Suppressor macrophage treated with lipopolysaccharide for 1 hour (primary cell): ENCODE data around the gene F8.
"Not testable (repeated sequence)": the region's sequence is repeated elsewhere in the genome, so short reads cannot be mapped to it uniquely, and the experiment has no call there.

Experiments
- DNase-seq, 3 donors: peaks; one replicate each; pipeline ENCODE4 v3.0.0-alpha.2; 2020 to 2022

Gene F8

GRCh38 chrX:154855256-154855655, 167.3 kb downstream of the F8 start:
- no peak for DNase-seq

GRCh38 chrX:154850957-154851611, 171.4 kb downstream of the F8 start:
- DNase-seq, result no peak

- peak; percentile 47 to 72 (median 70) for DNase-seq
These were observed 181.7 kb downstream of the F8 start for GRCh38 chrX:154840856-154841255.

- no peak for DNase-seq
These were observed 186.4 kb downstream of the F8 start for GRCh38 chrX:154836163-154836562.

- no peak for DNase-seq
These were observed 188.0 kb downstream of the F8 start, which contains the start of gene SMIM9 for GRCh38 chrX:154834562-154834961. SMIM9 (minus strand) TSS chrX:154834662; CDS start chrX:154830856, 3,806 bp downstream.

GRCh38 chrX:154833746-154834274, 188.7 kb downstream of the F8 start:
- no peak for DNase-seq

GRCh38 chrX:154829926-154830442, 192.5 kb downstream of the F8 start:
- DNase-seq, result no peak

GRCh38 chrX:154829134-154829533, 193.4 kb downstream of the F8 start:
- DNase-seq, result peak in 1 of 3 donors; percentile 1

- DNase-seq, result no peak
These were observed 194.5 kb downstream of the F8 start for GRCh38 chrX:154828016-154828408.

- peak; percentile 27 to 60 (median 28) for DNase-seq
These were observed 195.1 kb downstream of the F8 start for GRCh38 chrX:154827194-154828015.

GRCh38 chrX:154825586-154825985, 196.9 kb downstream of the F8 start:
- DNase-seq, result not testable (repeated sequence)

- no peak for DNase-seq
These were observed 197.9 kb downstream of the F8 start for GRCh38 chrX:154824638-154825037.

GRCh38 chrX:154822029-154822428, 200.5 kb downstream of the F8 start:
- no peak for DNase-seq

GRCh38 chrX:154821523-154821922, 201.0 kb downstream of the F8 start:
- no peak for DNase-seq

GRCh38 chrX:154819771-154820341, 202.7 kb downstream of the F8 start:
- no peak for DNase-seq

GRCh38 chrX:154818916-154819770, 203.4 kb downstream of the F8 start:
- DNase-seq, result no peak

- not testable (repeated sequence) for DNase-seq
These were observed 205.4 kb downstream of the F8 start for GRCh38 chrX:154817048-154817618.

- DNase-seq, result not testable (repeated sequence)
These were observed 206.1 kb downstream of the F8 start for GRCh38 chrX:154816326-154816898.

- DNase-seq, result no peak
These were observed 207.2 kb downstream of the F8 start for GRCh38 chrX:154815274-154815818.

GRCh38 chrX:154813801-154814200, 208.7 kb downstream of the F8 start:
- no peak for DNase-seq
